GM13977 (cell line): Measurements from ENCODE around the gene TYW3.

Experiments used
- DNase-seq: peaks from one replicate; pipeline ENCODE4 v3.0.0; 2012; ENCODE audit warnings: low spot score
- in situ Hi-C: fragments of 300-500 bp; cut with MboI; formaldehyde crosslinking; loops from one replicate; pipeline ENCODE4 v1.12.0; 2022; ENCODE audit warnings: low sequenced_read_pairs, low pct_unique_long_range_greater_than_20kb, mixed read lengths, inconsistent platforms; ENCODE audit not compliant: unreplicated experiment
- TF ChIP-seq, protein P1 (sequence below): IDR thresholded peaks from 2 replicates; pipeline ENCODE4 v1.5.1; 2012; ENCODE audit warnings: mild to moderate bottlenecking, control low read depth; ENCODE audit not compliant: insufficient read depth; ENCODE audit errors: extremely low read depth, missing control alignments

TYW3 gene

DNA sequence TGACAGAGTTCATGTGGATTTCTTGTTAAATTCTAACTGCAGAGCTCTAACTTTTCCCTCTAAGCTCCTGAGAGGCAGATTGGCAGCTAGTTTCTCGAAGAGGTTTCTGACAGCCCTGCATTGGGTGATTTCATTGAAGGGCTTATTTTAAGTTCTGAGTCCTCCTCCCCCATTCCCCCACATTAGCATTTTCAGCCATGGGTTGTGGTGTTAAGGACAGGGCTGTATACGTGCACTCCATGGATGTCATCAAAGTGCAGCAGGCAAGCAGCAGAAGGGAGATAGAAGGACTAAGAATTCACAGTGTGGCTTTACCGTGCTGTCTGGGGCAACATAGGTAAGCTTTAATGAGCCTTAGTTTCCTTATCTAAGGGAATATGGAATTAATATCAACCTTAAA is 19.1 kb upstream of the TYW3 start:
- DNase-seq = no peak
- in situ Hi-C loops = no loop called here
- TF ChIP-seq, protein P1, sequence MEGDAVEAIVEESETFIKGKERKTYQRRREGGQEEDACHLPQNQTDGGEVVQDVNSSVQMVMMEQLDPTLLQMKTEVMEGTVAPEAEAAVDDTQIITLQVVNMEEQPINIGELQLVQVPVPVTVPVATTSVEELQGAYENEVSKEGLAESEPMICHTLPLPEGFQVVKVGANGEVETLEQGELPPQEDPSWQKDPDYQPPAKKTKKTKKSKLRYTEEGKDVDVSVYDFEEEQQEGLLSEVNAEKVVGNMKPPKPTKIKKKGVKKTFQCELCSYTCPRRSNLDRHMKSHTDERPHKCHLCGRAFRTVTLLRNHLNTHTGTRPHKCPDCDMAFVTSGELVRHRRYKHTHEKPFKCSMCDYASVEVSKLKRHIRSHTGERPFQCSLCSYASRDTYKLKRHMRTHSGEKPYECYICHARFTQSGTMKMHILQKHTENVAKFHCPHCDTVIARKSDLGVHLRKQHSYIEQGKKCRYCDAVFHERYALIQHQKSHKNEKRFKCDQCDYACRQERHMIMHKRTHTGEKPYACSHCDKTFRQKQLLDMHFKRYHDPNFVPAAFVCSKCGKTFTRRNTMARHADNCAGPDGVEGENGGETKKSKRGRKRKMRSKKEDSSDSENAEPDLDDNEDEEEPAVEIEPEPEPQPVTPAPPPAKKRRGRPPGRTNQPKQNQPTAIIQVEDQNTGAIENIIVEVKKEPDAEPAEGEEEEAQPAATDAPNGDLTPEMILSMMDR = no peak

DNA sequence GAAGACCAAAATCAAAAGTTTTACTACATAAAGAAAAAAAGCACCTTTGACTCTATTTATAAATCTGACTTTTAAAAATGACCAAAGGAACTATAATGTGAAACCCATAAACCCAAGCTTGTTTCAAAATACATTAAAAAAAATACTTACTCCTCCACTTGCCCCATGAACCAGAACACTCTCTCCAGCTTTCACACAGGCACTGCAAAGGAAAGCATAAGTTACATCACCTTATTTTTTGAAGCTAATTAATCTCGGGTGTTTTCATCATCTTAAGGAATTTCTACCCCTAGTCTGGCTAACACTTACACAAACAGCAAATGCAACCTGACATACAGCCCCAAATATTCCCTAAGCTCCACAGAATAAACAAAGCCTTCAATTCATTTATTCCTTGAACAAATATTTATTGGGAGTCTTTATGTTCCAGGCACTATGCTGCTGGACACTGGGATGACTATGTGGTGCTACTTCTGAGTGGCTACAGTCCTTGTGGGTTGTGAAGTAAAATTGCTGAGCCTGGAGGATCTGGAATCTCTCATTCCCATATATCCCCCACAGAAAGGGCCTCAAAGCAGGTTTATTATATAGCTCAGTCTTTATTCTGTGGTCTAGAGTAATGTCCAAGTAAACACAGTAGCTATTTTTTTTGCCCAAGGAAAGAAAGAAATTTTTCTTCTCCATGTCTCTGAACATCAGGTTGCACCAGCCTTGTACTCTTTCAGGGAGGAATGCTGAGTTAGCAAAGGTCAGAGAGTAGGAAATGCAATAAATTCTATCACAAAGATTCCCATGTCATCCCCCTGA is 18.3 kb upstream of the TYW3 start:
- TF ChIP-seq, protein P1 = no peak
- DNase-seq = peak; percentile 31
- in situ Hi-C loops = no loop called here

DNA sequence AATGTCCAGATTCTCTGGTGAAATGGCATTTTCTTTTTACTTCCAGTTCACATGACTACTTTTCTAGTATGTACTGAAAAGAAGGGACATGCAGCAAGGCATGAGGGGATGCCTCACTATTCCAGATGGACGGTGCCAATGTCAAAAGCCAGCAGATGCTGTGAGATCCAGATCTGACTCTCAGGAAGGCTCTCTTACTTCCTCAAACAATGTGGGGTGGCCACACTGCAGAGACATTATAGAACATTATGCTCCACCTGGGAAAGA is 17.8 kb upstream of the TYW3 start:
- no peak for DNase-seq
- in situ Hi-C loops = no loop called here
- TF ChIP-seq, protein P1 = no peak

DNA sequence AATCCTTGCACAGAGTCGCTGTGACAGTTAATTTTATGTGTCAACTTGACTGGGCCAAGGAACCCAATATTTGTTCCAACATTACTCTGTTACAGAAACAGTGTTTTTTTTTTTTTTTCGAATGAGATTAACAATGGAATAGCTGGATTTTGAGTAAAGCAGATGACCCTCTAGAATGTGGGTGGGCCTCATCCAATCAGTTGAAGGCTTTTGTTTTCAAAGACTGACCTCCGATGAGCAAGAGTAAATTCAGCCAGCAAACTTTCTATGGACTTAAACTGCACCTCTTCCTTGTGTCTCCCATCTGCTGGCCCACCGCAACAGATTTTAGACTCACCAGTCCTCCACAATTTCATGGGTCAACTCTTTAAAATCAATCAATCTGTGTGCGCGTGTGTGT is 17.1 kb upstream of the TYW3 start:
- TF ChIP-seq, protein P1 = no peak
- in situ Hi-C loops = no loop called here
- DNase-seq = no peak

DNA sequence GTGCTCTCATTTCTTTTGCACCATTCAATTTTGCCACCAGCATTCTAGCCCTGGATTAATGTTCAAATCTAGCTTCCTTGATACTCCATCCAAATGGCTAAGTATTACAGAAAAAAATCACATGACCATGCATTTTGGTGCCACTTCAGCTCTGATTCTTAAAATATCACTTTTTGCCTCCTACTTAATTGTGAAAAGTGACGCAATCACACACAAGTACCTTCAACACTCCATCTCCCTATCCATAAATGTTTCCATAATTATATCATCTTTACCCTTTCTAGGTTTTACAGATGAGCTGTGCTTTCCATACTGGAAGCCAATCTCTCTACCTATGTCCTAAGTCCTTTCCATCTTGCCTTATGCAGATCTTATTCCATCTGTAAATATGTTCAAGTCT is 16.1 kb upstream of the TYW3 start:
- DNase-seq = no peak
- TF ChIP-seq, protein P1 = no peak
- in situ Hi-C loops = no loop called here

DNA sequence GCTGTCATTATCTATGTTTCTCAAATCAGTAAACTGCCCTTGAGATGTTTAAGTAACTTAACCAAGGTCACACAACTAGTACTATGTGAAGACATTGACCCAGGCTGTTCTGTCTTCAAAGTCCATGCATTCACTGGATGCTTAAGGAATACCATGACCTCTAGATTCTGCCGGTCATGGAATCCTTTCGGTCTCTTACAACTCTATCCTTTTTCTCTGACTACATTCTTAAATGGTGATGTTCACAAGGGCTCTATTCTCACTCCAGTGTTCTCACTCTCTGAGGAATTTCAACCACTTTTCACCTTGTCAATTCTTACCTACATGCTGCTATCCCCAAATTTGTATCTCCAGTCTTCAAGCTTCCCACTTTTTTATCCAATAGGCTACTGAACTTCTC is 15.3 kb upstream of the TYW3 start:
- in situ Hi-C loops = no loop called here
- TF ChIP-seq, protein P1 = no peak
- DNase-seq = no peak
